Limb (tissue), 2 donors: ENCODE results near the gene HECTD4.
A peak's percentile ranks its signal among the peaks of the same experiment; 100 is the strongest.

ENCODE experiments used
- DNase-seq, 2 donors: peaks; one replicate each; pipeline ENCODE4 v3.0.0-alpha.2; 2016; ENCODE audit errors: extremely low spot score in 2 of 2

The HECTD4 gene

DNA sequence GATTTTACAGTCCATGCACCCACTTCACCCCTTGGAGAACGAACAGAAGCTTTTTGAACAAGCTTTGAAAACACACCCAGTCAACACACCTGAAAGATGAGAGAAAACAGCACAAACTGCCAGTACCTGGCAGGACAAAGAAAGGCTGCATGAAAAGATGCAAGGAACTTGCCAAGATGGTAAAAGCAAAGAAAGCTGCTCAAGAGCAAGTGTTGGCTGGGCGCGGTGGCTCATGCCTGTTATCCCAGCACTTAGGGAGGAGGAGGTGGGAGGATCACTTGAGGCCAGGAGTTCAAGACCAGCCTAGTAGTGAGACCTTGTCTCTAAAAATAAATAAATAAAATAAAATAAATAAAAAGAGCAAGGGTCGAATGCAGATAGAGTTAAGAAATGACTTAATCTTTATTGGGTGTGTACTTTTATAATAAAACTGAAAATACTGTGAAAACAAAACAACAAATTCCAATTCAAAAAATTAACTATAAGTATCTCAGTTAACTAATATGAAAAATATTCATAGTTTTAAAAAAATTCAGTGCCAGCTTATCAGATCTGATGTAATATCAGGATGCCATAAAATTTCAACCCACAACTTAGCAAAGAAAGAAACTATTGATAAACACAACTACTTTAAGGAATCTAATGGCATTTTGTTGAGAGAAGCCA lies 59.2 kb downstream of the HECTD4 start:
- DNase-seq, result no peak

GRCh38 chr12:112322441-112322840 lies 59.8 kb downstream of the HECTD4 start:
- DNase-seq, result no peak

- DNase-seq, result no peak
Observed at GRCh38 chr12:112321245-112321644, 61.0 kb downstream of the HECTD4 start.

- no peak for DNase-seq
Observed at GRCh38 chr12:112319395-112319794, 62.8 kb downstream of the HECTD4 start.

GRCh38 chr12:112317481-112317880 lies 64.8 kb downstream of the HECTD4 start:
- DNase-seq, result no peak

DNA sequence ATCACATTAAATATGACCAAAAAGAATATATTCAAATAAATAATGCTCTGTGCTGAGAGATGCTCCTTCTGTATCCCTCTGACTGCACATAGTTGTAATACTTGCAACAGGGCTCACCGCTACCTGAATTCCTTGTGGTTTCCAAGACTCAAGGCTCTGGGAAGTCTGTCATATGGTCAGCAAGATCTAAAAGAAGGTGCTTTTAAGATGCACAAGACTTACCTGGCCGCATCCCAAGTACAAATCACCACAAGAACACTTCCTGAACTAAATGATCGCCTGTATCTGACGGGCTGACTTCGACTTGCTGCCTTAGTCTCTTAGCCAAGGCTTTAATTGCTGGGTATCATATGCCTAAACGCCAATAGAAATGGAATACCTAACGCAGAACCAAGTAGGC lies 67.2 kb downstream of the HECTD4 start:
- DNase-seq, result no peak

DNA sequence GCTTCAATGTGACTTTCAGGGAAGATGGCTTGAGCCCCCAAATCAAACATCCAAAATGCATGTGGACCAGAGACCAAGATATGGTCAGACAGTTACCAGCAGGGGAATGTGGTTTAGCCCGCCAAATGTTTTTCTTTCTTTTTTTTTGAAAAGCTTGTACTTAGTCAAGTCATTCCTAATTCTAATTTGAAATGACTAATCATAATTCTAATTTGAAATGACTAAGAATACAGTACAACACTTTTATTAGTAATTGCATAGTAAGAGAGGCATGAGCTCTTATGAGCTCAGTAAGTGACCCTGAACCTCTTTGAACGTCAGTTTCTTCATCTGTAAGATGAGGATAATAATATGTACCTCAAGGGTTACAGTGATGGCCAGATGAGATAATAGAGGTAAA lies 72.4 kb downstream of the HECTD4 start:
- DNase-seq, result no peak

GRCh38 chr12:112308652-112309051 lies 73.6 kb downstream of the HECTD4 start:
- no peak for DNase-seq

- DNase-seq, result no peak
Observed at GRCh38 chr12:112308161-112308560, 74.1 kb downstream of the HECTD4 start.

DNA sequence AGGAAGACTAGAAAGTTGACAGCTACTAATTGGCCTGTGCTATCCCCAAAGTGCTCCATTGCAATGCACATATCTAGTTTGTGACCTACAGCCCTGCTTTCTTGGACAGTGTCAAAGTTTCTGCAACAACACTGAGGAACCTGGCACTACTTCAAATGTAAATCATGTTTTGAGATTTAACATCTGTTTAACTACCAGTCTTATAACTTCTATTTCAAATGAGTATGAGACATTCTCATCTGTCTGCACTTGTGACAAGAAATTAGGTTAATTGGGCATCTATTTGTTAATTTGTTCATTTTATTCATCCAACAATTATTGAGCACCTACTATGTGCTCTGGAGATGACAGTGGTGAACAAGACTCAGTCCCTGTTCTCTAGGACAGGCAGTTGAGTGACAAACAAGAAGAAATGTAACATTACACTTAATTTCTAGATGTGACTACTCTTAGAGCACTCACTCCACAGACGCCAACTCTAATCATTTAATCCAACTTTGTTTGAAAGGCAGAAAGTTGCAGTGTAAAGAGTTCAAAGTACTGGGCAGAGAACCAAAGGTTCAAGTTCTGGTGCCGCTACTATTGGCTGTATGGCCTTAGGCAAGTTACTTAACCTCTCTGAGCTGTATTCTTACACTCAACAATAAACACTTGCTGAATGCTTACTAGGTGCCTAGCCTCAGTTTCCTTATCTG lies 74.8 kb downstream of the HECTD4 start:
- no peak for DNase-seq

DNA sequence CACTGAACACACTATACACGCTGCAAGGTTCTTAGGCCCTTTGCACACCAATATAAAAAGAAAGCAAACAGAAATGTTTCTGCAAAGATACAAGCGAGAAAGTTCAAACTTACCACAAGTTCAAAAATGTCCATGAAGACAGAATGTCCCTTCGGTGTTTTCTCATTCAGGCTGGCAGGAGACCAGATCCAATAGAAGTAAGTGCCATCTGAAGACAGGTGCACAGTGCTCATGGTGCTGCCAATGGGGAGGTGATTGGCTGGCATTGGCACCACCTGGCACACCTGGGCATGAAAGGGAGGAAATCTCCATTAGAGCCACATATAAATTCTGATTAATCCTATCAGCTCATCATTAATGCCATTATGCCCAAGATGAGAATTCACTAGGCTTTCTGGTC lies 76.3 kb downstream of the HECTD4 start:
- no peak for DNase-seq

GRCh38 chr12:112304436-112304835 lies 77.8 kb downstream of the HECTD4 start:
- DNase-seq, result peak in 1 of 2 donors; percentile 26

DNA sequence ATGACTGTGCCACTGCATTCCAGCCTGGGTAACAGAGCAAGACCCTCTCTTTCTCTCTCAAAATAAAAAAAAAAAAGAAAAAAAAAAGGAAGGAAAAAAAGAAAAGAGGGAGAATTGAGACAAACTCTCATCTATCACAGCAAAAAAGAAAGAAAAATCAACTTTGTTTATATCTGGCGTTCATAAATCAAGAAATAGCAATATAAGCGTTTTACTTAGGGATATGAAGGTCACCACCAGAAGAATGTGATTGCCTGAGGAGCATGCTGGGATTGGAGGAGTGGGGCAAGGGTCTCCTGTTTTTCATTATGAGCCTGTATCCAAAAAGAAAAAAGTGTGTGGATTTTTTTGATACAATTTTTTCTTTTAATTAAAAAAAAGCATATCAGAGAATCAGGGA lies 78.4 kb downstream of the HECTD4 start:
- DNase-seq, result no peak

DNA sequence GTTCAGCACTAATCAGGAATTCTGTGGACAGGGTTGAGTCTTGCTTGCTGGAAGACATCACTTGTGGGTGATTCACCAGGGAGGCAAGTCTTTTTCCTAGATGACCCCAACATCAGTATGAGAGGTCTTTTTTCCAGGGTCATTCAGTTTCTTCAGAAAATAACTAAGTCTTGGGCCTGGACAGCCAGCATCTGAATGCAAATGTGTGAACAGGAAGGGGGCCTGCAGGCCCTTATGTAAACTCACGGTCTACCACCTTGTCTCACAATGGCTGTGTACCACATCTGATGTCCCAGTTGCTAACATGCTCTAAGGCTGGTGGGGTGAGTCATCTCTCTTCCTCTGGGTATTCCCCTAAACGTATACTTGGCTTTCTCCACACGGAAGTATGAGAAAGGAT lies 79.2 kb downstream of the HECTD4 start:
- no peak for DNase-seq

DNA sequence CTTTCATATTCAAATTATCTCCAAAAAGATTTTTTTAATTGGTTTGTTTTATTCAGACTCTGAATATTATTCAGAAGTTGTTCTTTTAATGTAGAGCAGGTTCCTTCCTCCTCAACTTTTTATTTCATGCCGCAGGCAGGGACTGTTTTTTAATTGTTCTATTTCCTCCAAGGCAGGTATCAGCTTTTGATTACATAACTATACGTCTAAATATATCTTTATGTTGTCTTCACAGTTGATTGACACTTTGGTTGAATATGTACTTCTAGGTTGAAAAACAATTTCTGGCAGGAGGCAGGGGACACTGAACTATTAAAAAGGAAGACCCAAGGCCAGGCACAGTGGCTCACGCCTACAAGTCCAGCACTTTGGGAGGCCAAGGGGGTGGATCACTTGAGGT lies 82.5 kb downstream of the HECTD4 start:
- DNase-seq, result no peak

GRCh38 chr12:112297188-112297587 lies 85.0 kb downstream of the HECTD4 start:
- DNase-seq, result no peak

GRCh38 chr12:112296183-112296582 lies 86.0 kb downstream of the HECTD4 start:
- no peak for DNase-seq

- DNase-seq, result no peak
Observed at GRCh38 chr12:112294793-112295192, 87.4 kb downstream of the HECTD4 start.

DNA sequence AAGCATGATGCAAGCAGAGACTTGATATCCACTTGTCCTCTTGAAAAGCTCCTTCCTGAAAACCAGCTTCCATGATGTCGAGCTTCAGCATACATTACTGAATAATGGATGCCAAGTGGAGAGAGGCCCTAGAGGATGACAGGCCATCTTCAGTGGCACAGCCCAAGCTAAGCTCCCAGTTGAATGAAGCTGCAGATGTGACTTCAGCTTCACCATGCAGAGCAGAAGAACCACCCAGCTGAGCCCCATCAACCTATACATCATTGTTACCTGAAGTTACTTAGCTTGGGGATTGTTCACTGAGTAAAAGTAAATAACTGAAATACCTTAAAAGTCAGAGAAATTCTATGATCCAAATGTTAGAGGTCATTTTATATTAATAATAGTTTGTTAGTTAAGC lies 93.6 kb downstream of the HECTD4 start:
- DNase-seq, result no peak

DNA sequence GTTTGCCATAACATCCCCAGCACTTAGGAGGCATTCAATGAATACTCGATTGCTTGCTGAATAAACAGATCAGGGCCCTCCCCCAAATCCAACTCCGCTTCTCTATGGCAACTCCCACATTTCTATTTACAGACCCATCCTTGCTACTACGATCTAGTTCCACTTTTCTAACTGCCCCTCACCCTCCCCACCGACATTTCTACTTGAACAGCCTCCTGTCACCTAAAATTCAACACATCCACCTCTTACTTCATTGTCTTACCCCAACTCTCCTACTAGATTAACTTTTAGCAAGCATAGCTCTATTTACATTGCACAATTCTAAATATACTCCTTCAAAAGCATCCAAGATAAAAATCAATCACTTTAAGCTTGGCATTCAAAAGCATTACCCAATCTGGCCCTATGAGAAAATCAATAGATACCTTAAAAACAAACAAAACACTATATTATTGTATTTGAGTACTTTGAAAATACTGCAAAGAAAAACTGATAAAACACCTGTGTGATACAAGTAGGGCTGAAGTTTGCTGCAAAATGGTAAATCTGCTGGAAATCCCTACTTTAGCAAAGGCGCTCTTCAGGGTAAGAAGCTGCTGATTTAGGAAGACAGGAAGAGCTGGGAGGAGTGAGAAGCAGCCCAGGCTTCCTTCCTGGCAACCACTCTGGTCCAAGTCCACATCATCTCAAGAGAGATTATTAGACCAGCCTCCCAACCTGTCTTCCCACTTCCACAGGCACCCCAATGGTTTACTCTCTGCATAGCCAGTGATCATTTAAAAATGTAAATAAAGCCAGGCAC lies 96.4 kb downstream of the HECTD4 start:
- DNase-seq, result no peak

DNA sequence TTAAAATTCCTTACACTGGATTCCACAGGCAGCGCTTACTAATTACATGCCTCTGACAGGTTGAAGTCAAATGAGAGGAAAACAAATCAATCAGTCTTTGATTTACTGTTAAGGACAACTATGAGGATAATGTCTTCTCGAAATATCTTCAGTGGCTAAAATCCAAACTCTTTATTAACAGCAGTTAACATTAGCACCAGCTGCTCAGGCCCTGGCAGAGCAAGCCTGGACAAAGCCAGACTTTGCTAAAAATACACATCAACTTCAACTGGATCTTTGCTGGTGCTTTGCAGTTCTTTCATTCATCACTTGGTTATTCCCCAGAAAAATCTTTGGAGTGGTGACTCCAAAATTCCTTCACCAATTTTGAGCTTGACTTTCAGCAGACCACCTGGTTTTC lies 98.7 kb downstream of the HECTD4 start:
- DNase-seq, result peak in 1 of 2 donors; percentile 24

DNA sequence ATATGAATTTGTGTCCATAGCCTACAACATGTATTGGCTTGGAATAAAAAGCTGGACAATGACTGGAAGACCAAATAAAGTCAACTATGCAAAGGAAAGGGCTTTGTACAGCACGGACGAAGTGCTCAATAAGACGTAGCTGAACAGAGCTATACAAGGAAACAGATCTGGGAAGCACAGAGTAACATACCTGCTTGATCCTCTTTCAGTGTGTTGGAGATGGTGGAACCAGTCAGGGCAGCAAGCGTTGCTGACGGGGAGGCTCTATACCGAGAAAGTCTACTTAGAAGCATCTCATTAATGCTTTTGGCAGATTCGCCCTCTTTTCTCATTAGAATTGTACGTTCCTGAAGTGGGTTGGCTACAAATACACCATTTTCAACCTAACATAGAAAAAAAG lies 99.3 kb downstream of the HECTD4 start:
- DNase-seq, result no peak

- no peak for DNase-seq
Observed at GRCh38 chr12:112275836-112276235, 106.4 kb downstream of the HECTD4 start.
